PC-3 (cell line): ENCODE data around the gene SERPINA9.

Experiments
- EZH2 ChIP-seq: fragments of 300-600 bp; sonication (generic); IDR thresholded peaks from one replicate; pipeline ENCODE4 v1.6.1; 2017; ENCODE audit warnings: antibody characterized with exemption, mild to moderate bottlenecking, low read length; ENCODE audit not compliant: unreplicated experiment
- TF ChIP-seq, protein P1 (sequence below): fragments of 300-600 bp; sonication (generic); conservative IDR thresholded peaks from 2 replicates; pipeline ENCODE4 v1.5.1; 2017; ENCODE audit warnings: antibody characterized with exemption, low read depth, mild to moderate bottlenecking, low read length

DNA sequence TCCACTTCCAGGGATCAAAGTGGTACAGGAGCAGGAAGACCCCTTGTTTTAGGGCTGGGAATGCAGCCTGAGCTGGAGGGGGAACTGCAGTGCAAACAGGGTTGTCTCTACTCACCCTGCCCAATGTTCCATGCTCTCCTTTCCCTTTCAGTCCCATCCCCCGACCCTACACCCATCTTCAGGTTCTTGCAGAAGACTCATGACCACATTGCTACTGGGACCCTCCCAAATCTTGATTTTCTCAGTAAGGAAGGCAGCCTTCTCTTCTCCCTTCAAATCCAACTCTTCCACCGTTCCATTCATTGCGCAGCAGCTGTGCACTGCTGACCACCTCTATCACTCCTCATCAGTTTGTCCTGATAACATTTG is 25.3 kb downstream of the SERPINA9 start:
- TF ChIP-seq, protein P1, sequence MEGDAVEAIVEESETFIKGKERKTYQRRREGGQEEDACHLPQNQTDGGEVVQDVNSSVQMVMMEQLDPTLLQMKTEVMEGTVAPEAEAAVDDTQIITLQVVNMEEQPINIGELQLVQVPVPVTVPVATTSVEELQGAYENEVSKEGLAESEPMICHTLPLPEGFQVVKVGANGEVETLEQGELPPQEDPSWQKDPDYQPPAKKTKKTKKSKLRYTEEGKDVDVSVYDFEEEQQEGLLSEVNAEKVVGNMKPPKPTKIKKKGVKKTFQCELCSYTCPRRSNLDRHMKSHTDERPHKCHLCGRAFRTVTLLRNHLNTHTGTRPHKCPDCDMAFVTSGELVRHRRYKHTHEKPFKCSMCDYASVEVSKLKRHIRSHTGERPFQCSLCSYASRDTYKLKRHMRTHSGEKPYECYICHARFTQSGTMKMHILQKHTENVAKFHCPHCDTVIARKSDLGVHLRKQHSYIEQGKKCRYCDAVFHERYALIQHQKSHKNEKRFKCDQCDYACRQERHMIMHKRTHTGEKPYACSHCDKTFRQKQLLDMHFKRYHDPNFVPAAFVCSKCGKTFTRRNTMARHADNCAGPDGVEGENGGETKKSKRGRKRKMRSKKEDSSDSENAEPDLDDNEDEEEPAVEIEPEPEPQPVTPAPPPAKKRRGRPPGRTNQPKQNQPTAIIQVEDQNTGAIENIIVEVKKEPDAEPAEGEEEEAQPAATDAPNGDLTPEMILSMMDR: no peak
- TF ChIP-seq EZH2: no peak
